SK-N-SH (cell line): Measurements from ENCODE around the gene SPATA20. TPM values are rescaled to one million over a fixed set of nuclear protein-coding genes. Genes with fewer than 3 reads are reported as not detected.

Experiments
- CTCF ChIA-PET: fragments of 300-600, 350-600 bp; formaldehyde crosslinking; extraction: SDS; loops from one replicate; lab custom pipeline; 2021; lab: Yijun Ruan, JAX
- POLR2A ChIA-PET: fragments of 350-600 bp; sonication (Branson Sonifier 250); formaldehyde crosslinking; extraction: SDS; loops from one replicate; lab custom pipeline; 2020; ENCODE audit warnings: antibody characterized with exemption, inconsistent platforms; lab: Yijun Ruan, JAX
- DNase-seq: peaks from one replicate; pipeline ENCODE4 v3.0.0; 2012
- H2AFZ ChIP-seq: fragments of 200-600 bp; sonication (generic); 2 replicates; pipeline ENCODE4 v1.8.1; 2016; ENCODE audit warnings: antibody characterized with exemption, mild to moderate bottlenecking, low read depth
- H3F3A ChIP-seq: fragments of 200-600 bp; sonication (generic); replicated peaks from 2 replicates; pipeline ENCODE3; 2016; ENCODE audit warnings: antibody characterized with exemption, mild to moderate bottlenecking; ENCODE audit not compliant: insufficient read depth
- H3K27ac ChIP-seq, 2 experiments: fragments of 200-500 bp in 1 of 2; fragments of 200-600 bp in 1 of 2; sonication (Bioruptor generic) in 1 of 2; sonication (generic), shearing (Covaris generic) in 1 of 2; 2 replicates each; pipeline versions ENCODE4 v1.5.1 to v1.6.1; 2014 to 2016; ENCODE audit warnings: low read depth in 2 of 2, inconsistent platforms in 1 of 2, low read length in 1 of 2, mild to moderate bottlenecking in 1 of 2, mixed read lengths in 1 of 2
- H3K27me3 ChIP-seq: fragments of 200-600 bp; sonication (generic), shearing (Covaris generic); 2 replicates; pipeline ENCODE4 v1.6.1; 2016; ENCODE audit warnings: mixed run types; ENCODE audit not compliant: insufficient read depth
- H3K36me3 ChIP-seq, 2 experiments: fragments of 200-500 bp in 1 of 2; fragments of 200-600 bp in 1 of 2; sonication (Bioruptor generic) in 1 of 2; sonication (generic) in 1 of 2; replicated peaks in 1 of 2; 2 replicates each; pipeline versions ENCODE3 to v1.5.1; 2014 to 2016; ENCODE audit warnings: low read length in 1 of 2, mild to moderate bottlenecking in 1 of 2; ENCODE audit not compliant: insufficient read depth in 2 of 2, control insufficient read depth in 1 of 2
- H3K4me1 ChIP-seq, 2 experiments: fragments of 200-500 bp in 1 of 2; fragments of 200-600 bp in 1 of 2; sonication (Bioruptor generic) in 1 of 2; sonication (generic), shearing (Covaris generic) in 1 of 2; 2 replicates each; pipeline versions ENCODE4 v1.5.1 to v1.6.1; 2014 to 2016; ENCODE audit warnings: low read depth in 1 of 2, low read length in 1 of 2, mixed run types in 1 of 2; ENCODE audit not compliant: insufficient read depth in 2 of 2, control insufficient read depth in 1 of 2
- H3K4me2 ChIP-seq: fragments of 200-600 bp; sonication (generic), shearing (Covaris generic); 2 replicates; pipeline ENCODE4 v1.6.1; 2017; ENCODE audit warnings: mixed run types
- H3K4me3 ChIP-seq, 2 experiments: fragments of 200-500 bp in 1 of 2; fragments of 200-600 bp in 1 of 2; sonication (Bioruptor generic) in 1 of 2; sonication (generic), shearing (Covaris generic) in 1 of 2; 2 replicates each; pipeline versions ENCODE4 v1.5.1 to v1.8.1; 2014 to 2016; ENCODE audit warnings: low read depth in 2 of 2, inconsistent platforms in 1 of 2, low read length in 1 of 2, mild to moderate bottlenecking in 1 of 2, mixed read lengths in 1 of 2, moderate library complexity in 1 of 2
- H3K79me2 ChIP-seq: fragments of 200-600 bp; sonication (generic); 2 replicates; pipeline ENCODE4 v1.8.1; 2017; ENCODE audit warnings: mild to moderate bottlenecking; ENCODE audit not compliant: insufficient read depth
- H3K9ac ChIP-seq: fragments of 200-600 bp; sonication (generic); 2 replicates; pipeline ENCODE4 v1.6.1; 2017; ENCODE audit warnings: mixed run types
- H3K9me2 ChIP-seq: fragments of 200-600 bp; sonication (generic); 2 replicates; pipeline ENCODE4 v1.6.1; 2017; ENCODE audit warnings: mixed run types
- H3K9me3 ChIP-seq: fragments of 200-600 bp; sonication (generic); 2 replicates; pipeline ENCODE4 v1.6.1; 2017; ENCODE audit warnings: mixed run types, mild to moderate bottlenecking, moderate library complexity
- H4K20me1 ChIP-seq: fragments of 200-600 bp; sonication (generic); 2 replicates; pipeline ENCODE4 v1.6.1; 2017; ENCODE audit warnings: mild to moderate bottlenecking, mixed run types; ENCODE audit not compliant: insufficient read depth
- CHD2 ChIP-seq: fragments of 150-350 bp; IDR thresholded peaks from 2 replicates; pipeline ENCODE4 v1.6.1; 2018; ENCODE audit warnings: low read length; ENCODE audit not compliant: partially characterized antibody
- ELF1 ChIP-seq: IDR thresholded peaks from 2 replicates; pipeline ENCODE4 v1.4.0; 2012
- EP300 ChIP-seq, 2 experiments: IDR thresholded peaks; 2 replicates each; pipeline versions ENCODE4 v1.4.0 to v1.6.1; 2012; ENCODE audit warnings: borderline replicate concordance in 1 of 2, low read depth in 1 of 2, low read length in 1 of 2
- FOSL2 ChIP-seq: IDR thresholded peaks from 2 replicates; pipeline ENCODE4 v1.4.0; 2012; ENCODE audit warnings: low read depth, mild to moderate bottlenecking, moderate library complexity, borderline replicate concordance
- FOXM1 ChIP-seq: IDR thresholded peaks from 2 replicates; pipeline ENCODE4 v1.4.0; 2012; ENCODE audit warnings: low read depth, mild to moderate bottlenecking
- MXI1 ChIP-seq: IDR thresholded peaks from 2 replicates; pipeline ENCODE4 v1.6.1; 2012; ENCODE audit warnings: mild to moderate bottlenecking, low read depth, low read length, improper control_type of control experiment
- RCOR1 ChIP-seq: fragments of 150-350 bp; IDR thresholded peaks from 2 replicates; pipeline ENCODE4 v1.6.1; 2017; ENCODE audit warnings: antibody characterized with exemption, low read length
- SIN3A ChIP-seq: IDR thresholded peaks from 2 replicates; pipeline ENCODE4 v1.6.1; 2012; ENCODE audit warnings: low read depth, mild to moderate bottlenecking, low read length, moderate library complexity, borderline replicate concordance
- TAF1 ChIP-seq: IDR thresholded peaks from 2 replicates; pipeline ENCODE4 v1.6.1; 2012; ENCODE audit warnings: low read depth, mild to moderate bottlenecking, low read length, moderate library complexity, borderline replicate concordance
- TCF12 ChIP-seq: IDR thresholded peaks from 2 replicates; pipeline ENCODE4 v1.4.0; 2012
- TEAD4 ChIP-seq: IDR thresholded peaks from 2 replicates; pipeline ENCODE4 v1.4.0; 2012; ENCODE audit warnings: mild to moderate bottlenecking, borderline replicate concordance; ENCODE audit not compliant: insufficient read depth
- YY1 ChIP-seq: IDR thresholded peaks from 2 replicates; pipeline ENCODE4 v1.4.0; 2012; ENCODE audit warnings: low read depth, mild to moderate bottlenecking
- WGBS: methylation state at CpG from one replicate; pipeline ENCODE4 v1.1.6; 2017; ENCODE audit warnings: low lambda C conversion rate; 5-methylcytosine and 5-hydroxymethylcytosine counted together
- polyA plus RNA-seq, 3 experiments: library from polyadenylated mRNA; depleted of rRNA; stranded (reverse); fragments of >200 nt; gene quantifications; 2 replicates each; pipeline ENCODE4 v1.2.3, GENCODE V29; 2012
- TF ChIP-seq, protein P1 (sequence below): fragments of 200-600 bp; sonication (generic); IDR thresholded peaks from 2 replicates; pipeline ENCODE4 v1.6.1; 2017; ENCODE audit warnings: antibody characterized with exemption, mild to moderate bottlenecking, moderate library complexity
- TF ChIP-seq, protein P2 (sequence below): IDR thresholded peaks from 2 replicates; pipeline ENCODE4 v1.6.1; 2012; ENCODE audit warnings: mild to moderate bottlenecking, low read depth, low read length, moderate library complexity
- TF ChIP-seq, protein P3 (sequence below): fragments of 150-350 bp; IDR thresholded peaks from 2 replicates; pipeline ENCODE4 v1.6.1; 2016; ENCODE audit warnings: mild to moderate bottlenecking, low read depth, low read length
- TF ChIP-seq, protein P4 (sequence below): IDR thresholded peaks from 2 replicates; pipeline ENCODE4 v1.4.0; 2012; ENCODE audit warnings: low read depth
- TF ChIP-seq, protein P5 (sequence below): IDR thresholded peaks from 2 replicates; pipeline ENCODE4 v1.4.0; 2012; ENCODE audit warnings: low read depth, borderline replicate concordance

Gene SPATA20
- polyA plus RNA-seq, 1 of the 3 experiments (the other 2 are of a cell fraction) = 92.0 TPM

DNA sequence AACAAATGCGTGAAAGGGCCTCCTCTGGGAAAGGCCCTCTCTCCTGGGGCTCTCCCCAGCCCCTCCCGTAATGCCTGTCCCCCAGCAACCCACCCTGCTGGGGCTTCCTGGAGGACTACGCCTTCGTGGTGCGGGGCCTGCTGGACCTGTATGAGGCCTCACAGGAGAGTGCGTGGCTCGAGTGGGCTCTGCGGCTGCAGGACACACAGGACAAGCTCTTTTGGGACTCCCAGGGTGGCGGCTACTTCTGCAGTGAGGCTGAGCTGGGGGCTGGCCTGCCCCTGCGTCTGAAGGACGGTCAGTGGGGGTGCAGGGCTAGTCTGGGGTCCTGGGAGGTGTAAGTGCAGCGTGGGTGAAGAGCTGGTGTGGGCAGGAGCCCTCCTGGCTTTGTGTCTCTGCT is 4.9 kb downstream of the SPATA20 start:
- WGBS = 92% methylated on average over 12 of the region's 12 CpGs
- ChIA-PET POLR2A (interaction anchor here (0.5 to 2.5 kb wide), 8 partner anchors 9 to 964 kb away, joined by 3 to 11 read pairs (median 3); no protein-coding TSS in a partner anchor), CTCF (interaction anchor here (0.9 to 24.2 kb wide), 22 partner anchors 10 to 212 kb away, joined by 3 to 1212 read pairs (median 21); partner anchors contain the start of genes CACNA1G and EPN3)
- TF ChIP-seq MXI1 = no peak
- TF ChIP-seq YY1 = no peak
- TF ChIP-seq RCOR1 = no peak
- no peak for TF ChIP-seq ELF1
- no peaks in the 10 kb centered on the region for H4K20me1 ChIP-seq
- H3K79me2 ChIP-seq = peaks cover 16% of the 10 kb centered on the region
- peaks cover 16 to 38% of the 10 kb centered on the region in 2 experiments for H3K36me3 ChIP-seq
- no peak overlapping the region for H3K4me2 ChIP-seq
- H2AFZ ChIP-seq = no peak overlapping the region
- H3K4me1 ChIP-seq = peaks cover 0 to 28% of the 10 kb centered on the region in 2 experiments; a peak in 2 of 4 replicates
- peaks cover 3% of the 10 kb centered on the region for H3F3A ChIP-seq
- H3K9me2 ChIP-seq = no peaks in the 10 kb centered on the region
- H3K27me3 ChIP-seq = no peaks in the 10 kb centered on the region
- no peak overlapping the region for H3K4me3 ChIP-seq
- H3K9me3 ChIP-seq = no peaks in the 10 kb centered on the region
- H3K27ac ChIP-seq = no peak overlapping the region
- no peak for DNase-seq
- no peak overlapping the region for H3K9ac ChIP-seq

DNA sequence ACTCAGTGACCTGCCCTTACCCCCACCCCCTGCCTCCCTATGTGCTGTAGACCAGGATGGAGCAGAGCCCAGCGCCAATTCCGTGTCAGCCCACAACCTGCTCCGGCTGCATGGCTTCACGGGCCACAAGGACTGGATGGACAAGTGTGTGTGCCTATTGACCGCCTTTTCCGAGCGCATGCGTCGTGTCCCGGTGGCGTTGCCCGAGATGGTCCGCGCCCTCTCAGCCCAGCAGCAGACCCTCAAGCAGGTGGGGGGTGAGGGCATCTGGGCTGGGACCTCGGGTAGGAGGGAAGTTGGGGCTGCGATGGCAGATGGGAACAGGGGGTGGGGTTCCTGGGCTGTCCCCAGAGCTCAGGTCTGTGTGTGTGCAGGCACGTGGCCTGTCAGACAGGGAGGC is 7.2 kb downstream of the SPATA20 start:
- H3F3A ChIP-seq = peaks cover 11% of the 10 kb centered on the region
- ChIA-PET POLR2A (no interaction called here), CTCF (interaction anchor here (4.0 to 24.2 kb wide), 3 partner anchors 49 to 127 kb away, joined by 13 to 1212 read pairs (median 89); no protein-coding TSS in a partner anchor)
- TF ChIP-seq, protein P1, sequence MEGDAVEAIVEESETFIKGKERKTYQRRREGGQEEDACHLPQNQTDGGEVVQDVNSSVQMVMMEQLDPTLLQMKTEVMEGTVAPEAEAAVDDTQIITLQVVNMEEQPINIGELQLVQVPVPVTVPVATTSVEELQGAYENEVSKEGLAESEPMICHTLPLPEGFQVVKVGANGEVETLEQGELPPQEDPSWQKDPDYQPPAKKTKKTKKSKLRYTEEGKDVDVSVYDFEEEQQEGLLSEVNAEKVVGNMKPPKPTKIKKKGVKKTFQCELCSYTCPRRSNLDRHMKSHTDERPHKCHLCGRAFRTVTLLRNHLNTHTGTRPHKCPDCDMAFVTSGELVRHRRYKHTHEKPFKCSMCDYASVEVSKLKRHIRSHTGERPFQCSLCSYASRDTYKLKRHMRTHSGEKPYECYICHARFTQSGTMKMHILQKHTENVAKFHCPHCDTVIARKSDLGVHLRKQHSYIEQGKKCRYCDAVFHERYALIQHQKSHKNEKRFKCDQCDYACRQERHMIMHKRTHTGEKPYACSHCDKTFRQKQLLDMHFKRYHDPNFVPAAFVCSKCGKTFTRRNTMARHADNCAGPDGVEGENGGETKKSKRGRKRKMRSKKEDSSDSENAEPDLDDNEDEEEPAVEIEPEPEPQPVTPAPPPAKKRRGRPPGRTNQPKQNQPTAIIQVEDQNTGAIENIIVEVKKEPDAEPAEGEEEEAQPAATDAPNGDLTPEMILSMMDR = no peak
- TF ChIP-seq FOSL2 (no peak), EP300 (IDR thresholded peaks at IDR 0.05; ENCODE audit: borderline replicate concordance in 1 of 2, low read depth in 1 of 2, low read length in 1 of 2) (no peak), SIN3A (no peak), ELF1 (no peak), TEAD4 (no peak), TCF12 (no peak), TAF1 (no peak), CHD2 (no peak), FOXM1 (no peak)
- TF ChIP-seq, protein P2, sequence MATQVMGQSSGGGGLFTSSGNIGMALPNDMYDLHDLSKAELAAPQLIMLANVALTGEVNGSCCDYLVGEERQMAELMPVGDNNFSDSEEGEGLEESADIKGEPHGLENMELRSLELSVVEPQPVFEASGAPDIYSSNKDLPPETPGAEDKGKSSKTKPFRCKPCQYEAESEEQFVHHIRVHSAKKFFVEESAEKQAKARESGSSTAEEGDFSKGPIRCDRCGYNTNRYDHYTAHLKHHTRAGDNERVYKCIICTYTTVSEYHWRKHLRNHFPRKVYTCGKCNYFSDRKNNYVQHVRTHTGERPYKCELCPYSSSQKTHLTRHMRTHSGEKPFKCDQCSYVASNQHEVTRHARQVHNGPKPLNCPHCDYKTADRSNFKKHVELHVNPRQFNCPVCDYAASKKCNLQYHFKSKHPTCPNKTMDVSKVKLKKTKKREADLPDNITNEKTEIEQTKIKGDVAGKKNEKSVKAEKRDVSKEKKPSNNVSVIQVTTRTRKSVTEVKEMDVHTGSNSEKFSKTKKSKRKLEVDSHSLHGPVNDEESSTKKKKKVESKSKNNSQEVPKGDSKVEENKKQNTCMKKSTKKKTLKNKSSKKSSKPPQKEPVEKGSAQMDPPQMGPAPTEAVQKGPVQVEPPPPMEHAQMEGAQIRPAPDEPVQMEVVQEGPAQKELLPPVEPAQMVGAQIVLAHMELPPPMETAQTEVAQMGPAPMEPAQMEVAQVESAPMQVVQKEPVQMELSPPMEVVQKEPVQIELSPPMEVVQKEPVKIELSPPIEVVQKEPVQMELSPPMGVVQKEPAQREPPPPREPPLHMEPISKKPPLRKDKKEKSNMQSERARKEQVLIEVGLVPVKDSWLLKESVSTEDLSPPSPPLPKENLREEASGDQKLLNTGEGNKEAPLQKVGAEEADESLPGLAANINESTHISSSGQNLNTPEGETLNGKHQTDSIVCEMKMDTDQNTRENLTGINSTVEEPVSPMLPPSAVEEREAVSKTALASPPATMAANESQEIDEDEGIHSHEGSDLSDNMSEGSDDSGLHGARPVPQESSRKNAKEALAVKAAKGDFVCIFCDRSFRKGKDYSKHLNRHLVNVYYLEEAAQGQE = no peak
- TF ChIP-seq, protein P3, sequence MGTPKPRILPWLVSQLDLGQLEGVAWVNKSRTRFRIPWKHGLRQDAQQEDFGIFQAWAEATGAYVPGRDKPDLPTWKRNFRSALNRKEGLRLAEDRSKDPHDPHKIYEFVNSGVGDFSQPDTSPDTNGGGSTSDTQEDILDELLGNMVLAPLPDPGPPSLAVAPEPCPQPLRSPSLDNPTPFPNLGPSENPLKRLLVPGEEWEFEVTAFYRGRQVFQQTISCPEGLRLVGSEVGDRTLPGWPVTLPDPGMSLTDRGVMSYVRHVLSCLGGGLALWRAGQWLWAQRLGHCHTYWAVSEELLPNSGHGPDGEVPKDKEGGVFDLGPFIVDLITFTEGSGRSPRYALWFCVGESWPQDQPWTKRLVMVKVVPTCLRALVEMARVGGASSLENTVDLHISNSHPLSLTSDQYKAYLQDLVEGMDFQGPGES = no peak
- TF ChIP-seq, protein P4, sequence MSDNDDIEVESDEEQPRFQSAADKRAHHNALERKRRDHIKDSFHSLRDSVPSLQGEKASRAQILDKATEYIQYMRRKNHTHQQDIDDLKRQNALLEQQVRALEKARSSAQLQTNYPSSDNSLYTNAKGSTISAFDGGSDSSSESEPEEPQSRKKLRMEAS = no peak
- TF ChIP-seq, protein P5, sequence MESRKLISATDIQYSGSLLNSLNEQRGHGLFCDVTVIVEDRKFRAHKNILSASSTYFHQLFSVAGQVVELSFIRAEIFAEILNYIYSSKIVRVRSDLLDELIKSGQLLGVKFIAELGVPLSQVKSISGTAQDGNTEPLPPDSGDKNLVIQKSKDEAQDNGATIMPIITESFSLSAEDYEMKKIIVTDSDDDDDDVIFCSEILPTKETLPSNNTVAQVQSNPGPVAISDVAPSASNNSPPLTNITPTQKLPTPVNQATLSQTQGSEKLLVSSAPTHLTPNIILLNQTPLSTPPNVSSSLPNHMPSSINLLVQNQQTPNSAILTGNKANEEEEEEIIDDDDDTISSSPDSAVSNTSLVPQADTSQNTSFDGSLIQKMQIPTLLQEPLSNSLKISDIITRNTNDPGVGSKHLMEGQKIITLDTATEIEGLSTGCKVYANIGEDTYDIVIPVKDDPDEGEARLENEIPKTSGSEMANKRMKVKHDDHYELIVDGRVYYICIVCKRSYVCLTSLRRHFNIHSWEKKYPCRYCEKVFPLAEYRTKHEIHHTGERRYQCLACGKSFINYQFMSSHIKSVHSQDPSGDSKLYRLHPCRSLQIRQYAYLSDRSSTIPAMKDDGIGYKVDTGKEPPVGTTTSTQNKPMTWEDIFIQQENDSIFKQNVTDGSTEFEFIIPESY = no peak
- H3K4me2 ChIP-seq = no peak overlapping the region
- no peak overlapping the region for H3K27ac ChIP-seq
- H3K9me3 ChIP-seq = no peaks in the 10 kb centered on the region
- no peaks in the 10 kb centered on the region for H3K27me3 ChIP-seq
- no peak for DNase-seq
- H3K4me3 ChIP-seq = no peak overlapping the region
- H3K9me2 ChIP-seq = no peaks in the 10 kb centered on the region
- no peak overlapping the region for H3K9ac ChIP-seq
- H3K36me3 ChIP-seq = peaks cover 11 to 38% of the 10 kb centered on the region in 2 experiments
- H3K79me2 ChIP-seq = no peaks in the 10 kb centered on the region
- WGBS = 94% methylated on average over 17 of the region's 17 CpGs
- no peaks in the 10 kb centered on the region for H4K20me1 ChIP-seq
- no peak overlapping the region for H2AFZ ChIP-seq
- peaks cover 0 to 35% of the 10 kb centered on the region in 2 experiments; a peak in 2 of 4 replicates for H3K4me1 ChIP-seq
